ENCODE measurements around the gene PTPRH.
"Not testable (repeated sequence)": the region's sequence is repeated elsewhere in the genome, so short reads cannot be mapped to it uniquely, and the experiment has no call there.

Gene PTPRH

GRCh38 chr19:55227241-55228014 lies 18.1 kb upstream of the PTPRH start:
- no peak for DNase-seq (ENCODE audit: low read depth in 2 of 2, low spot score in 1 of 2)

- DNase-seq (ENCODE audit: low read depth in 2 of 2, low spot score in 1 of 2) = no peak
Observed at GRCh38 chr19:55226788-55227187, 17.5 kb upstream of the PTPRH start.

- DNase-seq (ENCODE audit: low read depth in 2 of 2, low spot score in 1 of 2) = no peak
Observed at GRCh38 chr19:55226273-55226672, 17.0 kb upstream of the PTPRH start.

- no peak for DNase-seq (ENCODE audit: low read depth in 2 of 2, low spot score in 1 of 2)
Observed at GRCh38 chr19:55225415-55225958, 16.2 kb upstream of the PTPRH start.

- DNase-seq (ENCODE audit: low read depth in 2 of 2, low spot score in 1 of 2) = not testable (repeated sequence)
Observed at GRCh38 chr19:55224679-55225414, 15.5 kb upstream of the PTPRH start.

GRCh38 chr19:55224038-55224665 lies 14.9 kb upstream of the PTPRH start:
- DNase-seq (ENCODE audit: low read depth in 2 of 2, low spot score in 1 of 2) = no peak

- DNase-seq (ENCODE audit: low read depth in 2 of 2, low spot score in 1 of 2) = no peak
Observed at GRCh38 chr19:55223291-55224037, 14.2 kb upstream of the PTPRH start.

GRCh38 chr19:55220525-55220924 lies 11.2 kb upstream of the PTPRH start:
- no peak for DNase-seq (ENCODE audit: low read depth in 2 of 2, low spot score in 1 of 2)

GRCh38 chr19:55216461-55217198 lies 7.3 kb upstream of the PTPRH start:
- DNase-seq (ENCODE audit: low read depth in 2 of 2, low spot score in 1 of 2) = no peak

GRCh38 chr19:55213547-55213946 lies 4.2 kb upstream of the PTPRH start:
- DNase-seq (ENCODE audit: low read depth in 2 of 2, low spot score in 1 of 2) = no peak

GRCh38 chr19:55212447-55212846 lies 3.1 kb upstream of the PTPRH start:
- no peak for DNase-seq (ENCODE audit: low read depth in 2 of 2, low spot score in 1 of 2)

- no peak for DNase-seq (ENCODE audit: low read depth in 2 of 2, low spot score in 1 of 2)
Observed at GRCh38 chr19:55209693-55210472, 582 bp upstream of the PTPRH start.

GRCh38 chr19:55206664-55207500 lies 2.4 kb downstream of the PTPRH start:
- no peak for DNase-seq (ENCODE audit: low read depth in 2 of 2, low spot score in 1 of 2)

- not testable (repeated sequence) for DNase-seq (ENCODE audit: low read depth in 2 of 2, low spot score in 1 of 2)
Observed at GRCh38 chr19:55202199-55202598, 7.1 kb downstream of the PTPRH start.

GRCh38 chr19:55199620-55200204 lies 9.6 kb downstream of the PTPRH start:
- no peak for DNase-seq (ENCODE audit: low read depth in 2 of 2, low spot score in 1 of 2)

- no peak for DNase-seq (ENCODE audit: low read depth in 2 of 2, low spot score in 1 of 2)
Observed at GRCh38 chr19:55198651-55199050, 10.7 kb downstream of the PTPRH start.

- no peak for DNase-seq (ENCODE audit: low read depth in 2 of 2, low spot score in 1 of 2)
Observed at GRCh38 chr19:55197528-55197927, 11.8 kb downstream of the PTPRH start.

GRCh38 chr19:55196803-55197202 lies 12.5 kb downstream of the PTPRH start:
- no peak for DNase-seq (ENCODE audit: low read depth in 2 of 2, low spot score in 1 of 2)

All from stimulated activated CD8-positive, alpha-beta memory T cell treated with anti-CD3 and anti-CD28 coated beads, Interleukin-4, amount 100 ng/mL, for 4 hours (primary cell).